ENCODE measurements around the gene SLC15A2.

- TF ChIP-seq CTCF (IDR thresholded peaks at IDR 0.05) (no peak), POLR2A (IDR thresholded peaks at IDR 0.05) (no peak)
Measured at GRCh38 chr3:121956363-121956762, 62.2 kb downstream of the SLC15A2 start.

All from Peyer's patch (tissue), 4 donors.